PFSK-1 (cell line): ENCODE data around the gene FAM177B.

ENCODE experiments used
- FOXP2 ChIP-seq: optimal IDR thresholded peaks from 2 replicates; pipeline ENCODE3; 2011; ENCODE audit warnings: borderline replicate concordance, control low read depth, inconsistent platforms; ENCODE audit not compliant: insufficient read depth; ENCODE audit errors: extremely low read length, extremely low read depth
- POLR2AphosphoS5 ChIP-seq: IDR thresholded peaks from 2 replicates; pipeline ENCODE4 v1.6.1; 2012; ENCODE audit warnings: low read depth, mild to moderate bottlenecking, control low read depth, low read length, moderate library complexity
- SIN3A ChIP-seq: IDR thresholded peaks from 2 replicates; pipeline ENCODE4 v1.6.1; 2012; ENCODE audit warnings: mild to moderate bottlenecking, low read length, moderate library complexity, borderline replicate concordance; ENCODE audit not compliant: insufficient read depth
- TAF1 ChIP-seq: IDR thresholded peaks from 2 replicates; pipeline ENCODE4 v1.6.1; 2012; ENCODE audit warnings: low read length, control low read depth, borderline replicate concordance; ENCODE audit not compliant: insufficient read depth
- TF ChIP-seq, protein P1 (sequence below), 2 experiments: IDR thresholded peaks; 2 replicates each; pipeline versions ENCODE4 v1.6.1 to v1.8.0; 2011 to 2012; ENCODE audit warnings: low read depth in 2 of 2, low read length in 2 of 2, control low read depth in 1 of 2, inconsistent platforms in 1 of 2, mild to moderate bottlenecking in 1 of 2, moderate library complexity in 1 of 2; ENCODE audit not compliant: insufficient read depth in 1 of 2

The FAM177B gene

DNA sequence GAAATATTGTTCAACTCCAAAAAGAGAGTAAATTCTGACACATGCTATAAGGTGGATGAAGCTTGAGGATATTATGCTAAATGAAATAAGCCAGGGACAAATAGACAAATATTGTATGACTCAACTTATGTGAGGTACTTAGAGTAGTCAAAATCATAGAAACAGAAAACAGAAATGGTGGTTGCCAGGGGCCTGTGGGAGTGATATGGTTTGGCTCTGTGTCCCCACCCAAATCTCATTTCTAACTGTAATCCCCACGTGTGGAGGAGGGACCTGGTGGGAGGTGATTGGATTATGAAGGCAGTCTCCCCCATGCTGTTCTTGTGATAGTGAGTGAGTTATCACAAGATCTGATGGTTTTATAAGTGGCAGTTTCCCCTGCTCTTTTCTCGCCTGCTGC lies 53.1 kb downstream of the FAM177B start:
- no peak for TF ChIP-seq FOXP2
- TF ChIP-seq TAF1 = no peak
- TF ChIP-seq POLR2AphosphoS5 = no peak
- TF ChIP-seq SIN3A = no peak
- TF ChIP-seq, protein P1, sequence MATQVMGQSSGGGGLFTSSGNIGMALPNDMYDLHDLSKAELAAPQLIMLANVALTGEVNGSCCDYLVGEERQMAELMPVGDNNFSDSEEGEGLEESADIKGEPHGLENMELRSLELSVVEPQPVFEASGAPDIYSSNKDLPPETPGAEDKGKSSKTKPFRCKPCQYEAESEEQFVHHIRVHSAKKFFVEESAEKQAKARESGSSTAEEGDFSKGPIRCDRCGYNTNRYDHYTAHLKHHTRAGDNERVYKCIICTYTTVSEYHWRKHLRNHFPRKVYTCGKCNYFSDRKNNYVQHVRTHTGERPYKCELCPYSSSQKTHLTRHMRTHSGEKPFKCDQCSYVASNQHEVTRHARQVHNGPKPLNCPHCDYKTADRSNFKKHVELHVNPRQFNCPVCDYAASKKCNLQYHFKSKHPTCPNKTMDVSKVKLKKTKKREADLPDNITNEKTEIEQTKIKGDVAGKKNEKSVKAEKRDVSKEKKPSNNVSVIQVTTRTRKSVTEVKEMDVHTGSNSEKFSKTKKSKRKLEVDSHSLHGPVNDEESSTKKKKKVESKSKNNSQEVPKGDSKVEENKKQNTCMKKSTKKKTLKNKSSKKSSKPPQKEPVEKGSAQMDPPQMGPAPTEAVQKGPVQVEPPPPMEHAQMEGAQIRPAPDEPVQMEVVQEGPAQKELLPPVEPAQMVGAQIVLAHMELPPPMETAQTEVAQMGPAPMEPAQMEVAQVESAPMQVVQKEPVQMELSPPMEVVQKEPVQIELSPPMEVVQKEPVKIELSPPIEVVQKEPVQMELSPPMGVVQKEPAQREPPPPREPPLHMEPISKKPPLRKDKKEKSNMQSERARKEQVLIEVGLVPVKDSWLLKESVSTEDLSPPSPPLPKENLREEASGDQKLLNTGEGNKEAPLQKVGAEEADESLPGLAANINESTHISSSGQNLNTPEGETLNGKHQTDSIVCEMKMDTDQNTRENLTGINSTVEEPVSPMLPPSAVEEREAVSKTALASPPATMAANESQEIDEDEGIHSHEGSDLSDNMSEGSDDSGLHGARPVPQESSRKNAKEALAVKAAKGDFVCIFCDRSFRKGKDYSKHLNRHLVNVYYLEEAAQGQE (IDR thresholded peaks at IDR 0.05; ENCODE audit: insufficient read depth in 1 of 2, low read depth in 2 of 2, low read length in 2 of 2) = no peak

DNA sequence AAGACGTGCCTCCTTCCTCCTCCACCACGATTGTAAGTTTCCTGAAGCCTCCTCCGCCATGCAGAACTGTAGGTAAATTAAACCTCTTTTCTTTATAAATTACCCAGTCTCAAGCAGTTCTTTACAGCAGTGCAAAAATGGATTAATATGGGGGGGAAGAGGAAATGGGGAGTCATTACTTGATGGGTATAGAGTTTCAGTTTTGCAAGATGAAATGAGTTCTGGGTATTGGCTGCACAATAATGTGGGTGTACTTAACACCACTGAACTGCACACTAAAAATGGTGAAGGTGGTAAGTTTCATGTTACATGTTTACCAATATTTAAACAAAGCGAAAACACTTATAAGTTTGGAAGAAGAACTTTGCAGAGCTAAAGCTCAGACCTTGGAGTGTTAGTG lies 53.5 kb downstream of the FAM177B start:
- no peak for TF ChIP-seq TAF1
- TF ChIP-seq FOXP2 = no peak
- TF ChIP-seq SIN3A = no peak
- no peak for TF ChIP-seq POLR2AphosphoS5
- TF ChIP-seq, protein P1 (IDR thresholded peaks at IDR 0.05; ENCODE audit: insufficient read depth in 1 of 2, low read depth in 2 of 2, low read length in 2 of 2) = no peak

DNA sequence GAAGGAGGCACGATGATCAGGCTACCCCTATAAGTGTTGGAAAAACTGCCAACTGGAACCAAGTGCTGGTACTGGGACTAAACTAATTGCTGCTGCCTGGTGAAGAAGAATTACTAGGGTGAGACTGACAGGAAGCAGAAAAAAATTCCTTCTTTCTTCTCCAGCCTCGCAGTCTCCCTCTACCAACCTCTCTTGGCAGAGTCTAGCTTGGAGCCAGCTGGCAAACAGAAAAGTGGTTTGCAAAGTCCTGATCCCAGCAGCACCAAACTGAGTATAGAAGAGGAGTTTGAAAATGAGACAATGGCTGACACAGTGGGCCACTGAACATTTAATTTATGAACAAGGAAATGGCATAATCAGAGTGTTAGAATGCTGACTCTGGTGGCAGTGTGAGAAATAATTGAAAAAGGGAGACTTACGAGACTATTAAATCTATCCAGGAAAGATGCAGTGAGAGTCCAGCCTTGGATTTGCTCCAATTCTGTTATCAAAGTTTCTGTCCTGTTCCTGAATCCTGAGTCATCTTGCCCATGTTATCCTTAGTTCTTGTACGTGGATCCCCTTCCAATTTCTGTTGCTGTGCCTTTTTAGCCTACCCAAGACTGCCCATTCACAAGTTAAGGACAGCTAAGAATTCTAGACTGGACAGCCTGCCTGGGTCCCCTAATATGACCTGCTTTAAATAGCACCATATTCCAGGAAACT lies 54.2 kb downstream of the FAM177B start:
- TF ChIP-seq, protein P1 (IDR thresholded peaks at IDR 0.05; ENCODE audit: insufficient read depth in 1 of 2, low read depth in 2 of 2, low read length in 2 of 2) = no peak
- TF ChIP-seq FOXP2 (no peak), SIN3A (no peak), POLR2AphosphoS5 (no peak), TAF1 (no peak)

DNA sequence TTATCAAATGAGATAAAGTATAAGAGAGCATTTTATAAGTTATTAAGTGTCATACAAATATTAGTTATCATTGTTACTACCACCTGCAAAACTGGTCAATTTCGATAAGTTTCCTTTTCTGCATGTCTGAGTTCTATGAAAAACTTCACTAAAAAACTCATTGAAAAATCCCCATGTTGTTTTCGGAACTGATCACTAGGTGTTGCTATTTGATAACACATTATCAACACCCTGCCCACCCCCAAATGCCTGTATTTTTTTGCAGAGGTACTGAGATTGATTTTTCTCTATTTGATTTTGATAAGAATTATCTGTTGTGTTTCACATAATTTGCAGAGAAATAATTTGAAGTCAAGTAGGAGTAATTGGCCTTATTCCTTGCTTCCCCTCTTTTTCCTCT lies 55.7 kb downstream of the FAM177B start:
- TF ChIP-seq TAF1 = no peak
- TF ChIP-seq SIN3A = no peak
- TF ChIP-seq POLR2AphosphoS5 = no peak
- TF ChIP-seq, protein P1 (IDR thresholded peaks at IDR 0.05; ENCODE audit: insufficient read depth in 1 of 2, low read depth in 2 of 2, low read length in 2 of 2) = no peak
- no peak for TF ChIP-seq FOXP2
